Measurements from ENCODE around the gene FGF12. TPM values are rescaled to one million over a fixed set of nuclear protein-coding genes. Genes with fewer than 3 reads are reported as not detected.

The FGF12 gene
- polyA plus RNA-seq, 3 donors: not detected

GRCh38 chr3:192253138-192253887 lies 474.0 kb downstream of the FGF12 start:
- Histone ChIP-seq H3K4me1 (ENCODE audit: control insufficient read depth in 1 of 2, insufficient read depth in 2 of 2, low read length in 2 of 2) (no peaks in the 10 kb centered on the region), H3K4me2 (replicated peaks; ENCODE audit: extremely low read depth, low read length, poor library complexity, severe bottlenecking) (no peak overlapping the region), H3K36me3 (replicated peaks in 1 of 2; ENCODE audit: control insufficient read depth in 1 of 2, insufficient read depth in 2 of 2, low read length in 2 of 2) (no peaks in the 10 kb centered on the region), H3K9ac (ENCODE audit: insufficient read depth, low read length, poor library complexity, severe bottlenecking) (no peak overlapping the region), H3K27ac (ENCODE audit: low read depth in 1 of 2, low read length in 2 of 2) (no peak overlapping the region), H3K79me2 (ENCODE audit: insufficient read depth, low read length) (no peaks in the 10 kb centered on the region), H3K4me3 (replicated peaks in 1 of 3; ENCODE audit: low read depth in 2 of 3, low read length in 3 of 3) (no peak overlapping the region), H2AFZ (ENCODE audit: insufficient read depth, low read depth, low read length, poor library complexity, severe bottlenecking) (no peak overlapping the region), H3K27me3 (ENCODE audit: control insufficient read depth in 2 of 2, insufficient read depth in 2 of 2, low read length in 2 of 2) (no peaks in the 10 kb centered on the region), H3K9me3 (replicated peaks in 1 of 2; ENCODE audit: control insufficient read depth in 1 of 2, insufficient read depth in 1 of 2, low read length in 2 of 2) (no peaks in the 10 kb centered on the region), H4K20me1 (ENCODE audit: insufficient read depth, low read length) (no peaks in the 10 kb centered on the region)
- no peak for DNase-seq
- intact Hi-C loops (cut with micrococcal nuclease): no loop called here
- Mint-ChIP-seq H3K36me3 (no peaks in the 10 kb centered on the region), H3K27ac (no peak overlapping the region), H3K9me3 (peaks cover 0 to 2% (median 0%) of the 10 kb centered on the region in 7 donors), H3K27me3 (ENCODE audit: low read depth in 3 of 3) (no peaks in the 10 kb centered on the region), H3K4me1 (no peaks in the 10 kb centered on the region), H3K4me3 (no peak overlapping the region)
- TF ChIP-seq, protein P1, sequence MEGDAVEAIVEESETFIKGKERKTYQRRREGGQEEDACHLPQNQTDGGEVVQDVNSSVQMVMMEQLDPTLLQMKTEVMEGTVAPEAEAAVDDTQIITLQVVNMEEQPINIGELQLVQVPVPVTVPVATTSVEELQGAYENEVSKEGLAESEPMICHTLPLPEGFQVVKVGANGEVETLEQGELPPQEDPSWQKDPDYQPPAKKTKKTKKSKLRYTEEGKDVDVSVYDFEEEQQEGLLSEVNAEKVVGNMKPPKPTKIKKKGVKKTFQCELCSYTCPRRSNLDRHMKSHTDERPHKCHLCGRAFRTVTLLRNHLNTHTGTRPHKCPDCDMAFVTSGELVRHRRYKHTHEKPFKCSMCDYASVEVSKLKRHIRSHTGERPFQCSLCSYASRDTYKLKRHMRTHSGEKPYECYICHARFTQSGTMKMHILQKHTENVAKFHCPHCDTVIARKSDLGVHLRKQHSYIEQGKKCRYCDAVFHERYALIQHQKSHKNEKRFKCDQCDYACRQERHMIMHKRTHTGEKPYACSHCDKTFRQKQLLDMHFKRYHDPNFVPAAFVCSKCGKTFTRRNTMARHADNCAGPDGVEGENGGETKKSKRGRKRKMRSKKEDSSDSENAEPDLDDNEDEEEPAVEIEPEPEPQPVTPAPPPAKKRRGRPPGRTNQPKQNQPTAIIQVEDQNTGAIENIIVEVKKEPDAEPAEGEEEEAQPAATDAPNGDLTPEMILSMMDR (IDR thresholded peaks at IDR 0.05): no peak
- no CpG with 5 or more reads among the region's 3 CpGs for WGBS (ENCODE audit: insufficient coverage)

DNA sequence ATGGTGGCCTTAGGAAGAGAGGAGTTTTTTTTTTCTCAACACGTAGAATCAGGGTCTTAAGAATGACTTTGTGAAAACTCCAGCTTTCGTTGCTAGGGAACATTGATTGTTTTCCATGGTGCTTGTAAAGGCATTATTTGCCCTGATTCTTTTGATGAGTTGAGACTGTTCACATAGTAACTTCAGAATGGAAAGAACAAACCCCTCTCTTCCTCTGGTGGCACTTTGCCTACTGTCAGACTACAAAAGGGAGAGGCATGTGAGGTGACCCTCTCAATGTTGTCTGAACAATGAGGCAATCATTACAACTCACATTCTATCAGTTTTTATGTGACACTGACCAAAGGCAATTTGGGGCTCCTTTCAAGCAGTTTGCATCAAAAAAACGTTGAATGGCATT lies 477.8 kb downstream of the FGF12 start:
- no peaks in the 10 kb centered on the region for H3K27me3 Mint-ChIP-seq (ENCODE audit: low read depth in 3 of 3)

More for the DNA sequence above, 477.8 kb downstream of the FGF12 start:
- no peaks in the 10 kb centered on the region for H3K9me3 ChIP-seq (replicated peaks in 1 of 2; ENCODE audit: control insufficient read depth in 1 of 2, insufficient read depth in 1 of 2, low read length in 2 of 2)
- Mint-ChIP-seq H3K9me3 (peaks cover 0 to 6% (median 2%) of the 10 kb centered on the region in 7 donors), H3K4me3 (no peak overlapping the region), H3K27ac (no peak overlapping the region), H3K4me1 (no peaks in the 10 kb centered on the region), H3K36me3 (no peaks in the 10 kb centered on the region)
- no peaks in the 10 kb centered on the region for H3K79me2 ChIP-seq (ENCODE audit: insufficient read depth, low read length)
- H2AFZ ChIP-seq (ENCODE audit: insufficient read depth, low read depth, low read length, poor library complexity, severe bottlenecking): no peak overlapping the region
- H3K27me3 ChIP-seq (ENCODE audit: control insufficient read depth in 2 of 2, insufficient read depth in 2 of 2, low read length in 2 of 2): no peaks in the 10 kb centered on the region
- no peaks in the 10 kb centered on the region for H3K4me1 ChIP-seq (ENCODE audit: control insufficient read depth in 1 of 2, insufficient read depth in 2 of 2, low read length in 2 of 2)
- no peak for DNase-seq
- H3K9ac ChIP-seq (ENCODE audit: insufficient read depth, low read length, poor library complexity, severe bottlenecking): no peak overlapping the region
- no peaks in the 10 kb centered on the region for H4K20me1 ChIP-seq (ENCODE audit: insufficient read depth, low read length)
- no peak overlapping the region for H3K4me3 ChIP-seq (replicated peaks in 1 of 3; ENCODE audit: low read depth in 2 of 3, low read length in 3 of 3)
- no peak overlapping the region for H3K4me2 ChIP-seq (replicated peaks; ENCODE audit: extremely low read depth, low read length, poor library complexity, severe bottlenecking)
- no peaks in the 10 kb centered on the region for H3K36me3 ChIP-seq (replicated peaks in 1 of 2; ENCODE audit: control insufficient read depth in 1 of 2, insufficient read depth in 2 of 2, low read length in 2 of 2)
- intact Hi-C loops (cut with micrococcal nuclease): no loop called here
- no CpG with 5 or more reads among the region's 3 CpGs for WGBS (ENCODE audit: insufficient coverage)
- TF ChIP-seq, protein P1 (IDR thresholded peaks at IDR 0.05): no peak
- no peak overlapping the region for H3K27ac ChIP-seq (ENCODE audit: low read depth in 1 of 2, low read length in 2 of 2)

All from CD14-positive monocyte (primary cell).